ENCODE measurements around the gene BTD. TPM values are rescaled to one million over a fixed set of nuclear protein-coding genes. Genes with fewer than 3 reads are reported as not detected.

Gene BTD
- total RNA-seq, 2 experiments from 2014 or later: 3.8 to 4.0 TPM

DNA sequence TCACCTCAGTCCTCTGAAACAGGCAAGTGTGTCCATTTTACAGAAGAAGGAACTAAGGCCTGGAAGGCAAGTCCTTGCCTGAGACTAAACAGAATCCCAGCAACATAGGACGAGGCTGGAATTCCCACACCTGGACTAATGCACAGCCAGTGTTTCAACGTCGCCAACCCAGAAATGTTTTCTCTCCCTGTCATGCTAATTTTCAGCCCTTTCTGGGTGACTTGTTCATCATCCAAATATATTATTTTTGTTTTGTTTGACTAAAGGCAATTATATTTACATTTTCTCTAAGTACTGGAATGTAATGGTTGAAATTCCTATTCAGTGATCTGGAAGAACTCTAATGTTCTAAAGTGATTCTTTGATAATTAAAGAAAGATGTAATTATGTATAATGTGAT is 51.8 kb downstream of the BTD start:
- H3K4me3 Mint-ChIP-seq: no peak overlapping the region
- H3K27me3 Mint-ChIP-seq: peaks cover 15% of the 10 kb centered on the region
- ChIA-PET CTCF (no interaction called here), POLR2A (no interaction called here)
- ATAC-seq (no peak), DNase-seq (no peak)
- H3K4me1 Mint-ChIP-seq (ENCODE audit: low read depth): peaks cover 14% of the 10 kb centered on the region
- no peak overlapping the region for H3K27ac Mint-ChIP-seq
- TF ChIP-seq, protein P1, sequence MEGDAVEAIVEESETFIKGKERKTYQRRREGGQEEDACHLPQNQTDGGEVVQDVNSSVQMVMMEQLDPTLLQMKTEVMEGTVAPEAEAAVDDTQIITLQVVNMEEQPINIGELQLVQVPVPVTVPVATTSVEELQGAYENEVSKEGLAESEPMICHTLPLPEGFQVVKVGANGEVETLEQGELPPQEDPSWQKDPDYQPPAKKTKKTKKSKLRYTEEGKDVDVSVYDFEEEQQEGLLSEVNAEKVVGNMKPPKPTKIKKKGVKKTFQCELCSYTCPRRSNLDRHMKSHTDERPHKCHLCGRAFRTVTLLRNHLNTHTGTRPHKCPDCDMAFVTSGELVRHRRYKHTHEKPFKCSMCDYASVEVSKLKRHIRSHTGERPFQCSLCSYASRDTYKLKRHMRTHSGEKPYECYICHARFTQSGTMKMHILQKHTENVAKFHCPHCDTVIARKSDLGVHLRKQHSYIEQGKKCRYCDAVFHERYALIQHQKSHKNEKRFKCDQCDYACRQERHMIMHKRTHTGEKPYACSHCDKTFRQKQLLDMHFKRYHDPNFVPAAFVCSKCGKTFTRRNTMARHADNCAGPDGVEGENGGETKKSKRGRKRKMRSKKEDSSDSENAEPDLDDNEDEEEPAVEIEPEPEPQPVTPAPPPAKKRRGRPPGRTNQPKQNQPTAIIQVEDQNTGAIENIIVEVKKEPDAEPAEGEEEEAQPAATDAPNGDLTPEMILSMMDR (IDR thresholded peaks at IDR 0.05): no peak
- intact Hi-C loops (cut with micrococcal nuclease): no loop called here
- H3K9me3 Mint-ChIP-seq: peaks cover 19% of the 10 kb centered on the region
- H3K36me3 Mint-ChIP-seq (ENCODE audit: low read depth): peaks cover 14% of the 10 kb centered on the region

DNA sequence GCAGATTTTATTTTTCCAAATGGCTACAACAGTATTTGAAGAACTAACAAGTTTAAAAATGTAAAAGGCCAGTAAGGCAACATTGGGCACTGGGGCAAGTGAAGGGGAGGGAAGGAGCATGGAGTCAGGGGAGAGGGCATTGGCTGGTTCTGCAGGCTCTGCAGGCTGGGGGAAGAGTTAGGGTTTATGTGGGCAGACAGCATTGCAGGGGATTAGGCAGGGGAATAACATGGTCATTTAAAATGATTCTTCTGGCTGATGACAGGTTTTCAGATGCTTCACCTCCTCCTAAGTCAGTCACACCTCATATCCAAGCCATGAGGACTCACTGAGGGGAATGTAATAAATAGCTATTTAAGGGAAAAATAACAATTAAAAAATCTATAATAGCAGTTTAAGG is 52.6 kb downstream of the BTD start:
- no peak overlapping the region for H3K27ac Mint-ChIP-seq
- H3K9me3 Mint-ChIP-seq: peaks cover 22% of the 10 kb centered on the region
- no peak overlapping the region for H3K4me3 Mint-ChIP-seq
- peaks cover 7% of the 10 kb centered on the region for H3K4me1 Mint-ChIP-seq (ENCODE audit: low read depth)
- H3K27me3 Mint-ChIP-seq: peaks cover 15% of the 10 kb centered on the region
- ChIA-PET CTCF (interaction anchor here (0.9 kb wide), 2 partner anchors 13 to 14 kb away, joined by 3 read pairs; no protein-coding TSS in a partner anchor), POLR2A (no interaction called here)
- DNase-seq: no peak
- intact Hi-C loops (cut with micrococcal nuclease): no loop called here
- H3K36me3 Mint-ChIP-seq (ENCODE audit: low read depth): peaks cover 12% of the 10 kb centered on the region
- ATAC-seq: no peak
- TF ChIP-seq, protein P1 (IDR thresholded peaks at IDR 0.05): no peak

DNA sequence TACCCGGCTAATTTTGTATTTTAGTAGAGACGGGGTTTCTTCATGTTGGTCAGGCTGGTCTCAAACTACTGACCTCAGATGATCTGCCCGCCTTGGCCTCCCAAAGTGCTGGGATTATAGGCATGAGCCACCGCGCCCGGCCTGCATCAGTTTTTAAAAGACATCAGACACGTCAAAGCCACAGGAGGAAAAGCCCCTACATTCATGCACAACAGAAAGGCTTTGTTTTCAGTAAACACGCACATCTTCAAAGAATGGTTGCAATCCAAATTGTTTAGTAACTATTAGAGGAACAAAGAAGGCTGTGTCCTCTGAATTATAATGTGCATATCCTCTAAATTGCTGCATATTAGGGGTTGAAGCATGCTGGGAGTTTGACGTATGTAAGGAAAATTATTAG is 53.3 kb downstream of the BTD start:
- intact Hi-C loops (cut with micrococcal nuclease): no loop called here
- ATAC-seq: no peak
- peaks cover 5% of the 10 kb centered on the region for H3K36me3 Mint-ChIP-seq (ENCODE audit: low read depth)

DNA sequence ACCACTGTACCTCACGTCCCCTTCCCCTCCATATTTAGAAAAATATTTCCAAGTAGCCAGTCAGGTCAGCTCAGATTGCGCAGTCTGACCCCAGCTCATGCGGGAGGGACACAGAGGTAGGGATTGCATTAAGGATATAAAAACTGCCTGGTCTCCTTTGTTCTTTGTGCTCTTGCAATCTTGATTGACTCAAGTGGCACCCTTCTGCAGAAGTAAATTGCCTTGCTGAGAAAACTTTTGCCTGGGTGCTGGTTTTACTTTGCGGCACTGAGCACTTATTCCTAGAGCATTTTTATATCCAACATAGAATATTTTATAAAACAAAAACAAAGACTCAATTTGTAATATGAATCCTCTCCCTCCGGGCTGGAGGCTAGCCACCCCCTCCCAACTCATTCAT is 54.8 kb downstream of the BTD start:
- H3K4me3 Mint-ChIP-seq: no peak overlapping the region
- ATAC-seq (no peak), DNase-seq (no peak)
- H3K9me3 Mint-ChIP-seq: peaks cover 23% of the 10 kb centered on the region
- ChIA-PET CTCF (no interaction called here), POLR2A (no interaction called here)
- peaks cover 5% of the 10 kb centered on the region for H3K36me3 Mint-ChIP-seq (ENCODE audit: low read depth)
- H3K27me3 Mint-ChIP-seq: peaks cover under 1% of the 10 kb centered on the region
- peaks cover 6% of the 10 kb centered on the region for H3K4me1 Mint-ChIP-seq (ENCODE audit: low read depth)
- H3K27ac Mint-ChIP-seq: no peak overlapping the region
- TF ChIP-seq, protein P1 (IDR thresholded peaks at IDR 0.05): no peak
- intact Hi-C loops (cut with micrococcal nuclease): no loop called here

More for the DNA sequence above, 53.3 kb downstream of the BTD start:
- ChIA-PET POLR2A (no interaction called here), CTCF (interaction anchor here (0.9 kb wide), 1 partner anchor 12 kb away, joined by 3 read pairs; no protein-coding TSS in a partner anchor)
- no peak overlapping the region for H3K4me3 Mint-ChIP-seq
- peaks cover 9% of the 10 kb centered on the region for H3K27me3 Mint-ChIP-seq
- no peak for DNase-seq
- no peak overlapping the region for H3K27ac Mint-ChIP-seq
- peaks cover 20% of the 10 kb centered on the region for H3K9me3 Mint-ChIP-seq
- H3K4me1 Mint-ChIP-seq (ENCODE audit: low read depth): peaks cover 6% of the 10 kb centered on the region
- TF ChIP-seq, protein P1 (IDR thresholded peaks at IDR 0.05): no peak

DNA sequence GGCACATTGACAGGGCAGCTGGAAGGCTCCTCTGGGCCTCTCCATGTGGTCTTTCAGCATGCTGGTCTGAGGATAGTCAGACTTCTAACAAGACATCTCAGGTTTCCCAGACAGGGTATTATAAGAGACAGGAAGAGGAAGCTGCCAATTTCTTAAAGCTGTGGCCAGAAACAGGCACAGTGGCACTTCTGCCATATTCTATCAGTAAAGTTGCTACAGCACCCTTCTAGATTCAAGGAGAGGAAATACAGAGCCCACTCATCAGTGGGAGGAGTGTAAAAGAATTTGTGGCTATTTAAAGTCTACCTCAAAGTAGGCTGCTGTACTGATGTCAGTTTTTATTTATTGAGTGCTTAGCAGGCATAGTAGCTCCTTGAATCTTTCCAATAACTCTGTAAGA is 55.5 kb downstream of the BTD start:
- ChIA-PET POLR2A (interaction anchor here (0.9 kb wide), 1 partner anchor 10 kb away, joined by 3 read pairs; no protein-coding TSS in a partner anchor), CTCF (no interaction called here)
- TF ChIP-seq, protein P1 (IDR thresholded peaks at IDR 0.05): no peak
- H3K4me3 Mint-ChIP-seq: no peak overlapping the region
- no peak for ATAC-seq
- H3K27ac Mint-ChIP-seq: no peak overlapping the region
- peaks cover 2% of the 10 kb centered on the region for H3K27me3 Mint-ChIP-seq
- peaks cover 6% of the 10 kb centered on the region for H3K4me1 Mint-ChIP-seq (ENCODE audit: low read depth)
- intact Hi-C loops (cut with micrococcal nuclease): no loop called here
- H3K36me3 Mint-ChIP-seq (ENCODE audit: low read depth): peaks cover 5% of the 10 kb centered on the region
- H3K9me3 Mint-ChIP-seq: peaks cover 23% of the 10 kb centered on the region
- DNase-seq: no peak

Data from activated CD8-positive, alpha-beta T cell treated with anti-CD3 and anti-CD28 coated beads for 36 hours (primary cell).